Loucy (cell line): ENCODE results near the gene LBHD2.

Experiments
- CTCF ChIP-seq: fragments of 200-600 bp; sonication (generic); conservative IDR thresholded peaks from 2 replicates; pipeline ENCODE4 v1.5.1; 2014; ENCODE audit warnings: mild to moderate bottlenecking, antibody characterized with exemption, low read length
- EZH2phosphoT487 ChIP-seq: fragments of 200-600 bp; IDR thresholded peaks from 2 replicates; pipeline ENCODE4 v1.6.1; 2018; ENCODE audit warnings: antibody characterized with exemption, mild to moderate bottlenecking, moderate library complexity, borderline replicate concordance

DNA sequence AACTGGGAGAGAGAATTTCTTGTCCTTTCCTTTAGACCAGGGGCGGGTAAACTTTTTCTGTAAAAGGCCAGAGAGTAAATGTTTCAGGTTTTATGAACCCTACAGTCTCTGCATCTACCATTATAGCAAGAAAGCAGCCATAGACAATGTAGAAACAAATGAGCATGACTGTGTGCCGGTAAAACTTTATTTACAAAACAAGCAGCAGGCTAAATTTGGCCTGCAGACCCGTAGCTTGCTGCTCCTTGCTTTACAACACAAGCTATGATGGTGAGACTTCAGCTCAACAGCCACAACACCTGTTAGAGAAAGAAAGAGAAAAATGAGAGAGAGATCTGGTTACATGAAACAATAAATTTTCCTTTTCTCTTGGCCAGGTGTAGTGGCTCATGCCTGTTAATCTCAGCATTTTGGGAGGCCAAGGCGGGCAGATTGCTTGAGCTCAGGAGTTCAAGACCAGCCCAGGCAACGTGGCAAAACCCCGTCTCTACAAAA, 22.5 kb upstream of the LBHD2 start:
- no peak for TF ChIP-seq CTCF
- TF ChIP-seq EZH2phosphoT487 = no peak
